ENCODE data around the gene HIC1.

HIC1 gene

GRCh38 chr17:2101448-2102257 is 46.8 kb downstream of the HIC1 start:
- no peak for DNase-seq (ENCODE audit: low read depth)
- TF ChIP-seq CTCF (IDR thresholded peaks at IDR 0.05; ENCODE audit: low read depth, low read length, missing control alignments), result no peak
- in situ Hi-C loops (cut with HindIII; ENCODE audit: low sequenced_read_pairs), result no loop called here
- H3K4me3 ChIP-seq (ENCODE audit: low read depth, low read length), result no peak overlapping the region

GRCh38 chr17:2102931-2103809 is 48.3 kb downstream of the HIC1 start:
- DNase-seq (ENCODE audit: low read depth), result peak; percentile 81
- in situ Hi-C loops (cut with HindIII; ENCODE audit: low sequenced_read_pairs), result no loop called here
- TF ChIP-seq CTCF (IDR thresholded peaks at IDR 0.05; ENCODE audit: low read depth, low read length, missing control alignments), result no peak
- no peak overlapping the region for H3K4me3 ChIP-seq (ENCODE audit: low read depth, low read length)

- no peak for DNase-seq (ENCODE audit: low read depth)
- no peak for TF ChIP-seq CTCF (IDR thresholded peaks at IDR 0.05; ENCODE audit: low read depth, low read length, missing control alignments)
- in situ Hi-C loops (cut with HindIII; ENCODE audit: low sequenced_read_pairs), result no loop called here
Observed at GRCh38 chr17:2105663-2106062, 50.8 kb downstream of the HIC1 start.

GRCh38 chr17:2106308-2106955 is 51.5 kb downstream of the HIC1 start:
- no peak for TF ChIP-seq CTCF (IDR thresholded peaks at IDR 0.05; ENCODE audit: low read depth, low read length, missing control alignments)
- in situ Hi-C loops (cut with HindIII; ENCODE audit: low sequenced_read_pairs), result no loop called here
- no peak for DNase-seq (ENCODE audit: low read depth)
- no peak overlapping the region for H3K4me3 ChIP-seq (ENCODE audit: low read depth, low read length)

More at GRCh38 chr17:2105663-2106062, 50.8 kb downstream of the HIC1 start:
- no peak overlapping the region for H3K4me3 ChIP-seq (ENCODE audit: low read depth, low read length)

- no peak for DNase-seq (ENCODE audit: low read depth)
- no peak overlapping the region for H3K4me3 ChIP-seq (ENCODE audit: low read depth, low read length)
- in situ Hi-C loops (cut with HindIII; ENCODE audit: low sequenced_read_pairs), result no loop called here
- no peak for TF ChIP-seq CTCF (IDR thresholded peaks at IDR 0.05; ENCODE audit: low read depth, low read length, missing control alignments)
Observed at GRCh38 chr17:2107050-2107449, 52.1 kb downstream of the HIC1 start.

- no peak for DNase-seq (ENCODE audit: low read depth)
Observed at GRCh38 chr17:2107506-2107905, 52.6 kb downstream of the HIC1 start.

More at GRCh38 chr17:2107506-2107905, 52.6 kb downstream of the HIC1 start:
- H3K4me3 ChIP-seq (ENCODE audit: low read depth, low read length), result no peak overlapping the region
- TF ChIP-seq CTCF (IDR thresholded peaks at IDR 0.05; ENCODE audit: low read depth, low read length, missing control alignments), result no peak
- in situ Hi-C loops (cut with HindIII; ENCODE audit: low sequenced_read_pairs), result no loop called here
